ENCODE results near the gene OASL.

The OASL gene

DNA sequence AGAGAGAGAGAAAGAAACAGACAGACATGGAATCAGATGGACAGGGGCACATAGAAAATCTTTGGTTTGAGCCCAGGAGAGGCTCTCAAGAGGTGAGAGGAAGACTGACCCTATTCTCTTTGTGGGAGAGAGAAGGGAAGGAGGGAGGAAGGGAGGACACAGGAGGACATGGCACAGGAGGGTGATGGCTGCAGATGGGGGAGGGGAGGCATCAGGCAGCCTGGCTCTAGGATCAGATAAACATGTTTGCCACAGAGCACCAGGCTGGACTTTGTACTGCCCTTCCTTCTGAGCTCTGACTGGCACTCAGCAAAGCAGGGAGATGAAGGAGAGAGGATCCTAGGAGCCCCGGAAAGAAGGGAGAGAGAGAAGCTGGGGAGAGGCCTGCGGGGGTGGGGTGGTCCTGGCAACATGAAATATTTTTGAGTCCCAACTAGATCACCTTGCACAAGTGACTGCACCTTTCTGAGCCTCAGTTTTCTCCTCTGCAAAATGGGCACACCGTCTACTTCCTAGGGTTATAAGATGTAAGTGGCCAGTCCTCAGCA lies 54.6 kb downstream of the OASL start:
- Histone ChIP-seq H3K18ac (ENCODE audit: low read depth in 1 of 2, low read length in 2 of 2) (no peak overlapping the region), H2BK15ac (ENCODE audit: low read depth, poor library complexity, severe bottlenecking) (no peak overlapping the region), H3K27me3 (ENCODE audit: control insufficient read depth in 1 of 2, insufficient read depth in 1 of 2, low read length in 2 of 2) (peaks cover 0 to 27% of the 10 kb centered on the region in 2 experiments), H2BK120ac (ENCODE audit: low read depth, low read length) (no peak overlapping the region), H3K14ac (ENCODE audit: low read length in 2 of 2) (no peak overlapping the region), H3K4me3 (ENCODE audit: insufficient read depth in 1 of 2, low read depth in 1 of 2, low read length in 2 of 2) (no peak overlapping the region), H3K23ac (ENCODE audit: low read length in 2 of 2) (no peak overlapping the region), H3K27ac (ENCODE audit: low read length, poor library complexity, severe bottlenecking) (no peak overlapping the region), H3K9ac (ENCODE audit: low read length) (no peak overlapping the region), H4K8ac (ENCODE audit: low read length) (no peak overlapping the region), H3K79me1 (replicated peaks; ENCODE audit: low read length, poor library complexity, severe bottlenecking) (no peaks in the 10 kb centered on the region), H3K4ac (ENCODE audit: low read depth in 1 of 2, low read length in 2 of 2) (no peak overlapping the region), H3K9me3 (ENCODE audit: control insufficient read depth, low read length) (no peaks in the 10 kb centered on the region), H2BK12ac (ENCODE audit: low read length in 2 of 2) (no peak overlapping the region), H2AK5ac (ENCODE audit: low read length, severe bottlenecking) (no peak overlapping the region), H3K4me2 (ENCODE audit: low read length, poor library complexity, severe bottlenecking) (no peak overlapping the region), H3K36me3 (ENCODE audit: control insufficient read depth in 1 of 2, insufficient read depth in 2 of 2, low read depth in 1 of 2, low read length in 2 of 2) (no peaks in the 10 kb centered on the region), H2BK5ac (ENCODE audit: low read depth, low read length, poor library complexity, severe bottlenecking) (no peak overlapping the region), H2AFZ (ENCODE audit: low read depth, low read length) (no peak overlapping the region), H4K91ac (ENCODE audit: low read length) (no peak overlapping the region), H3K4me1 (ENCODE audit: control insufficient read depth, insufficient read depth, low read depth, low read length) (peaks cover 20% of the 10 kb centered on the region)
- DNase-seq = no peak
- WGBS = 81% methylated on average over 3 of the region's 3 CpGs

DNA sequence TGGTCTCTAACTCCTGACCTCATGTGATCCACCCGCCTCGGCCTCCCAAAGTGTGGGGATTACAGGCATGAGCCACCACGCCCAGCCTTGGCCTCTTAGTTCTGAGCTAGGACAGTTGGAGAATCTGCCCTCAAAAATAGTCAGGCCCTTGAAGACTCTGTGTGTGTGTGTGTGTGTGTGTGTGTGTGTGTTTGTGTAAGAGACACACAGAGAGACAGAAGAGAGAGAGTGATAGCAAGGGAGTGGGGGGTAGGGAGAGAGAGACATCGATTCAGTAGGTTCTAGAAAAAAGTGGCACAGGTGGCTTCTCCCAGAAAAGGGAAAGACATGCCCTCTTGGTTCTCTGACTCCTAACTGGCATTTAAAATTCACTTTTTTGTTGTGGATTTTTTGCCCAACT lies 55.3 kb downstream of the OASL start:
- Histone ChIP-seq H3K27ac (ENCODE audit: low read length, poor library complexity, severe bottlenecking) (no peak overlapping the region), H3K23ac (ENCODE audit: low read length in 2 of 2) (no peak overlapping the region), H3K4me3 (ENCODE audit: insufficient read depth in 1 of 2, low read depth in 1 of 2, low read length in 2 of 2) (no peak overlapping the region), H3K36me3 (ENCODE audit: control insufficient read depth in 1 of 2, insufficient read depth in 2 of 2, low read depth in 1 of 2, low read length in 2 of 2) (no peaks in the 10 kb centered on the region), H3K79me1 (replicated peaks; ENCODE audit: low read length, poor library complexity, severe bottlenecking) (no peaks in the 10 kb centered on the region), H3K18ac (ENCODE audit: low read depth in 1 of 2, low read length in 2 of 2) (no peak overlapping the region), H3K14ac (ENCODE audit: low read length in 2 of 2) (no peak overlapping the region), H3K9ac (ENCODE audit: low read length) (no peak overlapping the region), H4K91ac (ENCODE audit: low read length) (no peak overlapping the region), H2BK5ac (ENCODE audit: low read depth, low read length, poor library complexity, severe bottlenecking) (no peak overlapping the region), H2BK12ac (ENCODE audit: low read length in 2 of 2) (no peak overlapping the region), H4K8ac (ENCODE audit: low read length) (no peak overlapping the region), H2AK5ac (ENCODE audit: low read length, severe bottlenecking) (no peak overlapping the region), H3K9me3 (ENCODE audit: control insufficient read depth, low read length) (no peaks in the 10 kb centered on the region), H3K27me3 (ENCODE audit: control insufficient read depth in 1 of 2, insufficient read depth in 1 of 2, low read length in 2 of 2) (peaks cover 0 to 25% of the 10 kb centered on the region in 2 experiments), H3K4me2 (ENCODE audit: low read length, poor library complexity, severe bottlenecking) (no peak overlapping the region), H2AFZ (ENCODE audit: low read depth, low read length) (no peak overlapping the region), H2BK120ac (ENCODE audit: low read depth, low read length) (no peak overlapping the region), H3K4me1 (ENCODE audit: control insufficient read depth, insufficient read depth, low read depth, low read length) (peaks cover 26% of the 10 kb centered on the region), H2BK15ac (ENCODE audit: low read depth, poor library complexity, severe bottlenecking) (no peak overlapping the region), H3K4ac (ENCODE audit: low read depth in 1 of 2, low read length in 2 of 2) (no peak overlapping the region)
- DNase-seq = no peak
- 90% methylated on average over 4 of the region's 4 CpGs for WGBS

- no peak for DNase-seq
- Histone ChIP-seq H3K79me1 (replicated peaks; ENCODE audit: low read length, poor library complexity, severe bottlenecking) (no peaks in the 10 kb centered on the region), H3K36me3 (ENCODE audit: control insufficient read depth in 1 of 2, insufficient read depth in 2 of 2, low read depth in 1 of 2, low read length in 2 of 2) (no peaks in the 10 kb centered on the region), H4K8ac (ENCODE audit: low read length) (no peak overlapping the region), H2AFZ (ENCODE audit: low read depth, low read length) (no peak overlapping the region), H3K9ac (ENCODE audit: low read length) (no peak overlapping the region), H2BK5ac (ENCODE audit: low read depth, low read length, poor library complexity, severe bottlenecking) (no peak overlapping the region), H2AK5ac (ENCODE audit: low read length, severe bottlenecking) (no peak overlapping the region), H3K27ac (ENCODE audit: low read length, poor library complexity, severe bottlenecking) (no peak overlapping the region), H3K4me2 (ENCODE audit: low read length, poor library complexity, severe bottlenecking) (no peak overlapping the region), H3K23ac (ENCODE audit: low read length in 2 of 2) (no peak overlapping the region), H3K18ac (ENCODE audit: low read depth in 1 of 2, low read length in 2 of 2) (no peak overlapping the region), H2BK12ac (ENCODE audit: low read length in 2 of 2) (no peak overlapping the region), H3K27me3 (ENCODE audit: control insufficient read depth in 1 of 2, insufficient read depth in 1 of 2, low read length in 2 of 2) (peaks cover 0 to 23% of the 10 kb centered on the region in 2 experiments), H2BK15ac (ENCODE audit: low read depth, poor library complexity, severe bottlenecking) (no peak overlapping the region), H3K14ac (ENCODE audit: low read length in 2 of 2) (no peak overlapping the region), H3K4me1 (ENCODE audit: control insufficient read depth, insufficient read depth, low read depth, low read length) (peaks cover 35% of the 10 kb centered on the region), H3K4me3 (ENCODE audit: insufficient read depth in 1 of 2, low read depth in 1 of 2, low read length in 2 of 2) (no peak overlapping the region), H2BK120ac (ENCODE audit: low read depth, low read length) (no peak overlapping the region), H3K4ac (ENCODE audit: low read depth in 1 of 2, low read length in 2 of 2) (no peak overlapping the region), H4K91ac (ENCODE audit: low read length) (no peak overlapping the region), H3K9me3 (ENCODE audit: control insufficient read depth, low read length) (no peaks in the 10 kb centered on the region)
- WGBS = 88% methylated on average over 7 of the region's 7 CpGs
Observed at GRCh38 chr12:120982659-120983058, 56.4 kb downstream of the OASL start.

DNA sequence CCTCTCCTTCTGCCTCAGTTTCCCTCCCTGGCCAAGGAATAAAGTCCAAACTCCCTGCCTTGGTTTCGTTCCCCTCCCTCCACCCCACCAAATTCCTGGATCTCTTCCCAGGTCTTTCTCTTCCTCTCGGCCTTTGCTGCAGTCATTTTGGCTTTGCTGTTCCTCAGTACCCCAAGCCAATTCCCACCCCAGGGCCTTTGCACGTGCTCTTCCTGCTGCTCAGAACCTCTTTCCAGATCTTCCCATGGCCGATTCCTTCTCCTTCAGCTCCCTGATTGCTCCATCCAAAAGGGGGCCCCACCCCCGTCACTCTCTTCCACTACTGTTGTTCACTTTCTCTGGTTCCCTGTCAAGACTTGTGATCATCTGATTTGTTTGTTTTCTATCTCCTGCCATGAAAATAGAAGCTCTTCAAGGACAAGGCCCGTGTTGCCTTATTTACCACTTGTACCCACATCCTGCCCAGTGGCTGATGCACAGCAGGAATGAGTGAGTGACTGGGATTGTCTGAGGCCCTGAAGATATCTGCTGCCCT lies 57.6 kb downstream of the OASL start:
- Histone ChIP-seq H3K36me3 (ENCODE audit: control insufficient read depth in 1 of 2, insufficient read depth in 2 of 2, low read depth in 1 of 2, low read length in 2 of 2) (no peaks in the 10 kb centered on the region), H3K23ac (ENCODE audit: low read length in 2 of 2) (no peak overlapping the region), H2BK5ac (ENCODE audit: low read depth, low read length, poor library complexity, severe bottlenecking) (peak overlapping the region; percentile 37), H2AK5ac (ENCODE audit: low read length, severe bottlenecking) (peak overlapping the region; percentile 90), H3K4ac (ENCODE audit: low read depth in 1 of 2, low read length in 2 of 2) (no peak overlapping the region), H3K9me3 (ENCODE audit: control insufficient read depth, low read length) (no peaks in the 10 kb centered on the region), H3K18ac (ENCODE audit: low read depth in 1 of 2, low read length in 2 of 2) (no peak overlapping the region), H4K91ac (ENCODE audit: low read length) (no peak overlapping the region), H2BK120ac (ENCODE audit: low read depth, low read length) (no peak overlapping the region), H3K4me2 (ENCODE audit: low read length, poor library complexity, severe bottlenecking) (no peak overlapping the region), H3K4me1 (ENCODE audit: control insufficient read depth, insufficient read depth, low read depth, low read length) (peaks cover 35% of the 10 kb centered on the region), H2AFZ (ENCODE audit: low read depth, low read length) (no peak overlapping the region), H3K27ac (ENCODE audit: low read length, poor library complexity, severe bottlenecking) (peak overlapping the region; percentile 7), H2BK15ac (ENCODE audit: low read depth, poor library complexity, severe bottlenecking) (peak overlapping the region; percentile 38), H3K14ac (ENCODE audit: low read length in 2 of 2) (no peak overlapping the region), H3K9ac (ENCODE audit: low read length) (no peak overlapping the region), H3K4me3 (ENCODE audit: insufficient read depth in 1 of 2, low read depth in 1 of 2, low read length in 2 of 2) (no peak overlapping the region), H2BK12ac (ENCODE audit: low read length in 2 of 2) (no peak overlapping the region), H3K27me3 (ENCODE audit: control insufficient read depth in 1 of 2, insufficient read depth in 1 of 2, low read length in 2 of 2) (peaks cover 0 to 23% of the 10 kb centered on the region in 2 experiments), H4K8ac (ENCODE audit: low read length) (no peak overlapping the region), H3K79me1 (replicated peaks; ENCODE audit: low read length, poor library complexity, severe bottlenecking) (no peaks in the 10 kb centered on the region)
- DNase-seq = no peak
- 78% methylated on average over 6 of the region's 6 CpGs for WGBS

Measured in mesenchymal stem cell (in vitro differentiated cells and primary cell).